ENCODE results near the gene WHRN.

DNA sequence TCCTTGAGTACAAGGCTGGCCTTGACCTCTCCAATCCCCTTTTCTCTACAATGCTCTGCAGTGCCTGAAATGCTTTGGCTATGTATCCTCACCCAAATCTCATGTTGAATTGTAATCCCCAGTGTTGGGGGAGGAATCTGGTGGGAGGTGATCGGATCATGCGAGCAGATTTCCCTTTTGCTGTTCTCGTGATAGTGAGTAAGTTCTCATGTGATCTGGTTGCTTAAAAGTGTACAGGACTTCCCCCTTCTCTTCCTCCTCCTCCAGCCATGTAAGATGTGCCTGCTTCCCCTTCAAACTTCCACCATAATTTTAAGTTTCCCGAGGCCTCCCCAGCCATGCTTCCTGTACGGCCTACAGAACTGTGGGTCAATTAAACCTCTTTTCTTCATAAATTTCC, 89.0 kb downstream of the WHRN start:
- TF ChIP-seq, protein P1, sequence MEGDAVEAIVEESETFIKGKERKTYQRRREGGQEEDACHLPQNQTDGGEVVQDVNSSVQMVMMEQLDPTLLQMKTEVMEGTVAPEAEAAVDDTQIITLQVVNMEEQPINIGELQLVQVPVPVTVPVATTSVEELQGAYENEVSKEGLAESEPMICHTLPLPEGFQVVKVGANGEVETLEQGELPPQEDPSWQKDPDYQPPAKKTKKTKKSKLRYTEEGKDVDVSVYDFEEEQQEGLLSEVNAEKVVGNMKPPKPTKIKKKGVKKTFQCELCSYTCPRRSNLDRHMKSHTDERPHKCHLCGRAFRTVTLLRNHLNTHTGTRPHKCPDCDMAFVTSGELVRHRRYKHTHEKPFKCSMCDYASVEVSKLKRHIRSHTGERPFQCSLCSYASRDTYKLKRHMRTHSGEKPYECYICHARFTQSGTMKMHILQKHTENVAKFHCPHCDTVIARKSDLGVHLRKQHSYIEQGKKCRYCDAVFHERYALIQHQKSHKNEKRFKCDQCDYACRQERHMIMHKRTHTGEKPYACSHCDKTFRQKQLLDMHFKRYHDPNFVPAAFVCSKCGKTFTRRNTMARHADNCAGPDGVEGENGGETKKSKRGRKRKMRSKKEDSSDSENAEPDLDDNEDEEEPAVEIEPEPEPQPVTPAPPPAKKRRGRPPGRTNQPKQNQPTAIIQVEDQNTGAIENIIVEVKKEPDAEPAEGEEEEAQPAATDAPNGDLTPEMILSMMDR (IDR thresholded peaks at IDR 0.05): no peak
- no peak for TF ChIP-seq POLR2AphosphoS5 (IDR thresholded peaks at IDR 0.05)

Data from gastroesophageal sphincter (tissue), 3 donors.